Natural killer cell treated with Interleukin-12 subunit alpha and Interleukin-12 subunit beta and Interleukin-15 and Interleukin-18, amount 100 ng/mL, for 72 hours (primary cell): ENCODE measurements around the gene HBZ. TPM values are rescaled to one million over a fixed set of nuclear protein-coding genes. Genes with fewer than 3 reads are reported as not detected.
"Not testable (repeated sequence)": the region's sequence is repeated elsewhere in the genome, so short reads cannot be mapped to it uniquely, and the experiment has no call there.

Source experiments
- ATAC-seq, 2 donors: fragments of 150-1000 bp; cut with Tn5 transposase in 1 of 2; sonication (Bioruptor Pico), chemical (Tn5 transposase) in 1 of 2; 2 replicates each; pipeline ENCODE4 v1.10.0; 2021
- DNase-seq: peaks from one replicate; pipeline ENCODE4 v3.0.0; 2022; ENCODE audit warnings: low spot score
- H3K27ac Mint-ChIP-seq, 2 donors: 1 replicate in 1 of 2; 2 replicates in 1 of 2; pipeline ENCODE4 v1.8.0; 2022; ENCODE audit warnings: mixed read lengths in 2 of 2, mild to moderate bottlenecking in 1 of 2, moderate library complexity in 1 of 2
- H3K27me3 Mint-ChIP-seq, 2 donors: 1 replicate in 1 of 2; 2 replicates in 1 of 2; pipeline ENCODE4 v1.8.0; 2022; ENCODE audit warnings: mixed read lengths in 2 of 2
- H3K36me3 Mint-ChIP-seq: one replicate; pipeline ENCODE4 v1.8.0; 2022; ENCODE audit warnings: mixed read lengths
- H3K4me1 Mint-ChIP-seq, 2 donors: 1 replicate in 1 of 2; 2 replicates in 1 of 2; pipeline ENCODE4 v1.8.0; 2022; ENCODE audit warnings: low read depth in 2 of 2, mixed read lengths in 2 of 2, mild to moderate bottlenecking in 1 of 2
- H3K4me3 Mint-ChIP-seq: one replicate; pipeline ENCODE4 v1.8.0; 2022; ENCODE audit warnings: mixed read lengths
- H3K9me3 Mint-ChIP-seq: 2 replicates; pipeline ENCODE4 v1.8.0; 2022; ENCODE audit warnings: mixed read lengths
- total RNA-seq, 2 donors: library from RNA; stranded (reverse); gene quantifications; one replicate each; pipeline ENCODE4 v1.2.3, GENCODE V29; 2022

Gene HBZ
- total RNA-seq, 2 donors from 2014 or later = not detected

DNA sequence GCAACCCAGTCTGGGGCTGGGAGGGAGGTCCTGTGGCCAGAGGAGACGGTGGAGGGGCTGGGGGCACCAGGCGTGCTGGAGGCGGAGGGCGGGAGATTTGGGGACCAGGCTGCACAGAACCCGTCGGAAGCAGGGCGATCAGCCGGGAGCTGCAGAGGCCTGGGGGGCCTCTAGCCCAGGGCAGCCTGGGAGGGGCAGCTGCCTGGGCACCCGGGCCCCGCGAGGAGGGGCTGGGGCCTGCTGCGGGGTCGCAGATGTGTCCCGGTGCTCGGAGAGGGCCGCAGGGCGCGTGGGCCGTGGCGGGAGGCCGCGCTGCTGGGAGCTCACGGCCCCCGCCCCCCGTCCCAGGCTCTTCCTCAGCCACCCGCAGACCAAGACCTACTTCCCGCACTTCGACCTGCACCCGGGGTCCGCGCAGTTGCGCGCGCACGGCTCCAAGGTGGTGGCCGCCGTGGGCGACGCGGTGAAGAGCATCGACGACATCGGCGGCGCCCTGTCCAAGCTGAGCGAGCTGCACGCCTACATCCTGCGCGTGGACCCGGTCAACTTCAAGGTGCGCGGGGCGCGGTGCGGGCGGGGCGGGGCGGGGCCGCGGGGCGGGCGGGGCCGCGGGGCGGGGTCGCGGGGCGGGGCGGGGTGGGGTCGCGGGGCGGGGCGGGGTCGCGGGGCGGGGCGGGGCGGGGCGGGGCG, 11.8 kb downstream of the HBZ start:
- not testable (repeated sequence) for H3K4me1 Mint-ChIP-seq, H3K4me3 Mint-ChIP-seq, DNase-seq, H3K36me3 Mint-ChIP-seq, H3K27ac Mint-ChIP-seq, H3K9me3 Mint-ChIP-seq
- peaks cover 10 to 16% of the 10 kb centered on the region in 2 donors for H3K27me3 Mint-ChIP-seq
- ATAC-seq = peak; percentile 55 to 68

DNA sequence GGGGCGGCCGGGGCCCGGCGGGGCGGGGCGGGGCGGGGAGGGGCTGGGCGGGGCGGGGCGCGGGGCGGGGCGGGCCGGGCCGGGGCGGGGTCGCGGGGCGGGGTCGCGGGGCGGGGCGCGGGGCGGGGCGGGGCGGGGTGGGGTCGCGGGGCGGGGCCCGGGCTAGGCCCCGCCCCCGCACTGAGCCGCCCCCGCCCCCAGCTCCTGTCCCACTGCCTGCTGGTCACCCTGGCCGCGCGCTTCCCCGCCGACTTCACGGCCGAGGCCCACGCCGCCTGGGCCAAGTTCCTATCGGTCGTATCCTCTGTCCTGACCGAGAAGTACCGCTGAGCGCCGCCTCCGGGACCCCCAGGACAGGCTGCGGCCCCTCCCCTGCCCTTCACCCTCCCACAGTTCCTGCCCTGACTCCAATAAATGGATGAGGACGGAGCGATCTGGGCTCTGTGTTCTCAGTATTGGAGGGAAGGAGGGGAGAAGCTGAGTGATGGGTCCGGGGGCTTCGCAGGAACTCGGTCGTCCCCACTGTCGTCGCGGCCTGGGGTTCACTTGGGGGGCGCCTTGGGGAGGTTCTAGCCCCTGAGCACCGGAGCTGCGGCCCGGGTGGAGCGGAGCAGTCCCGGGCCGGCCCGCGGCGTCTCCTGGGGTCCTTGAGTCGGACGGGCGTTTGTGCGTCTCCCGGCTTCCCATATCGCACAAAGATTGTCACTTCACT, 12.5 kb downstream of the HBZ start:
- Mint-ChIP-seq H3K9me3 (no peaks in the 10 kb centered on the region), H3K4me3 (peak overlapping the region; percentile 44), H3K27ac (no peak overlapping the region), H3K36me3 (no peaks in the 10 kb centered on the region), H3K27me3 (peaks cover 7 to 12% of the 10 kb centered on the region in 2 donors), H3K4me1 (peaks cover 0 to 2% of the 10 kb centered on the region in 2 donors)
- no peak for DNase-seq
- peak; percentile 55 to 70 for ATAC-seq

DNA sequence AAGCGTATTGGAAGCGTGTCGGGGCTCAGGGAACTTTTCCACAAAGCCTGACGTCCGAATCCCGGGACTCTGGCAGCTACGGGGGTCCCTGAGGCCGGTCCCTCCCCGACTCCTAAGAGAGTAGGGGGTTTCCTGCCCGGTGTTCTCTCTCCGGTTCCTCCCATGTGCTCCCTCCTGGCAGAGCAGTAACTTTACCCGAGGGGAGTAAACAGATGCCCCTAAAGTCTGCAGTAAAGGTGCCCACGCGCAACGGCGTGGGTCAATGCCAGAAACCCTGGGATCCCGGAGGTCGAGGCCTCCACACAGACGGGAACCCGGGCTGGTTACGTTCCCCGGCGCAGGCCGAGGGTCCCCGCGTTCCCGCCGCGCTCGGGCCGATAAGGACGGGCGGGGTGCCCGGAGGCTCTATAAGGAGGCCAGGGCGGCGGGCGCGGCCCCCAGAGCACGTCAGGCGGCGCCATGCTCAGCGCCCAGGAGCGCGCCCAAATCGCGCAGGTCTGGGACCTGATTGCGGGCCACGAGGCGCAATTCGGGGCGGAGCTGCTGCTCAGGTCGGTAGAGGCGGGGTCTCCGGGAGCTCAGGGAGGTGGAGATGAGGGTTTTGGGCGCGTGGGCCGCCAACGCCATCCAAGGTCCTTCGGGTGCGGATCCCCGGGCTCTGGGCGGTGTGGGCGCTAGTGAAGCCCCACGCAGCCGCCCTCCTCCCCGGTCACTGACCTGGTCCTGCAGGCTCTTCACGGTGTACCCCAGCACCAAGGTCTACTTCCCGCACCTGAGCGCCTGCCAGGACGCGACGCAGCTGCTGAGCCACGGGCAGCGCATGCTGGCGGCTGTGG, 13.3 kb downstream of the HBZ start, which contains the start of gene HBM:
Gene HBM, plus strand, starts transcription at position 440 of the 836 bp plus-strand sequence. Its CDS starts 20 bp downstream, at position 460.
- DNase-seq (no peak), ATAC-seq (no peak)
- peak within 1 kb of the TSS; percentile 44 for H3K4me3 Mint-ChIP-seq
- peaks cover 0 to 2% of the 10 kb centered on the region in 2 donors for H3K4me1 Mint-ChIP-seq
- no peaks in the 10 kb centered on the region for H3K36me3 Mint-ChIP-seq
- no peaks in the 10 kb centered on the region for H3K9me3 Mint-ChIP-seq
- peaks cover 14 to 17% of the 10 kb centered on the region in 2 donors for H3K27me3 Mint-ChIP-seq
- H3K27ac Mint-ChIP-seq = no peak within 1 kb of the TSS

DNA sequence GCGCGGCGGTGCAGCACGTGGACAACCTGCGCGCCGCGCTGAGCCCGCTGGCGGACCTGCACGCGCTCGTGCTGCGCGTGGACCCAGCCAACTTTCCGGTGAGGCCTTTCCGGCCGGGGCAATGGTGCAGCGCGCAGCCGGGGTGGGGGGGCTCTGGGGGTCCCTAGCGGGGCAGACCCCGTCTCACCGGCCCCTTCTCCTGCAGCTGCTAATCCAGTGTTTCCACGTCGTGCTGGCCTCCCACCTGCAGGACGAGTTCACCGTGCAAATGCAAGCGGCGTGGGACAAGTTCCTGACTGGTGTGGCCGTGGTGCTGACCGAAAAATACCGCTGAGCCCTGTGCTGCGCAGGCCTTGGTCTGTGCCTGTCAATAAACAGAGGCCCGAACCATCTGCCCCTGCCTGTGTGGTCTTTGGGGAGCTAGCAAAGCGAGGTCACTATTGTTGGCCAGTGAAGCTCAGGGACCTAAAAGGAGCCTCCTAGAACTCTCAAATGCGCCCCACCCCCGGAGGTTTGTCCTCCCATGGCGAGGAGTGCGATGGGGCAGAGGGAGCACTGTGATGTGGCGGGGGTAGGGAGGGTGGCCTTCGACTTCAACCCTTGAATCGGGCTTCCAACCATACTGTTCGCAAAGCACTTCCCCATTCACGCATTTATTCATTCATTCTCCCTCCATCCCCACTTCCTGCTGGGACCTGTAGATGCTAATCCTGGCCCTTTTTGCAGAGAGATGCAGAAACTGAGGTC, 14.1 kb downstream of the HBZ start:
- ATAC-seq (no peak), DNase-seq (no peak)
- H3K9me3 Mint-ChIP-seq = no peaks in the 10 kb centered on the region
- peaks cover 14 to 17% of the 10 kb centered on the region in 2 donors for H3K27me3 Mint-ChIP-seq
- no peaks in the 10 kb centered on the region for H3K36me3 Mint-ChIP-seq
- no peak overlapping the region for H3K27ac Mint-ChIP-seq
- peaks cover 0 to 2% of the 10 kb centered on the region in 2 donors for H3K4me1 Mint-ChIP-seq
- H3K4me3 Mint-ChIP-seq = peak overlapping the region; percentile 20

DNA sequence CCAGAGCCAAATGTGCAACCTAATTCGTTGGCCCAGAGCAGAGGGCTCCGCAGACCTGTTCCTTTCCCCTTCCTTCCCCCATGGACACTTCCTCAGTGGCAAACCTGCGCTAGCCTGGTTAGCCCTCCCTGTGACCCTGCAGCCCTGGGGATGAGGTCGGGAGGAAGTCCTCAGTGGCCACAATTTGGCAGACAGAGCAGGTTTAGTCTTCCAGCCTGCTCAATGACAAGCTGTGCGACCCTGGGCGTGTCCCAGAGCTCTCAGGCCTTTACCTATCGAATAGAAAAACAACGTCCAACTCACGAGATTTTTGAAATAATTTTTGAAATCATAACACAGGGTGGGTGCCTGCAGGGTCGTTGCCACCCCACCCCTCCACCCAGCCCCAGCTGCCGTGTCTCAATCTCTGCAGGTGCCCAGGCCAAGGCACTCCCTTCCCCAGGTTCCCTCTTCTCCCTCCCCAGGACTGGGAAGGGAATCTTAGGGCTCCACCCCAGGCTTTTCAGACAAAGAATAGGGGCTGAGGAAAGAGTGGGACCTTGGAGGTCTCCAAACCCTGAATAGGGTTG, 14.8 kb downstream of the HBZ start:
- Mint-ChIP-seq H3K36me3 (no peaks in the 10 kb centered on the region), H3K4me1 (peaks cover 0 to 2% of the 10 kb centered on the region in 2 donors), H3K9me3 (no peaks in the 10 kb centered on the region), H3K27ac (no peak overlapping the region), H3K4me3 (peak overlapping the region; percentile 20), H3K27me3 (peaks cover 17 to 18% of the 10 kb centered on the region in 2 donors)
- ATAC-seq (no peak), DNase-seq (no peak)

DNA sequence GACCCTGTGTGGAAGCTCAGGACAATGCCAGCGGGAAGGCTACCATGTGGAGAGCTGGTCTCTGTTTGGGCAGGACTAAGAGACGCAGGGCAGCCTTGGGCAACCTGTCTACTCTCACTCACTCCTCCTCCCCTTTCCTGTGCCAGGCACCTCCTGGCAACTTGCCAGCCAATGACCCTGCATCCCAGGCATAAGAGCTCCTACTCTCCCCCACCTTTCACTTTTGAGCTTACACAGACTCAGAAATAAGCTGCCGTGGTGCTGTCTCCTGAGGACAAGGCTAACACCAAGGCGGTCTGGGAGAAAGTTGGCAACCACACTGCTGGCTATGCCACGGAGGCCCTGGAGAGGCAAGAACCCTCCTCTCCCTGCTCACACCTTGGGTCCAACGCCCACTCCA, 16.0 kb downstream of the HBZ start:
- Mint-ChIP-seq H3K9me3 (no peaks in the 10 kb centered on the region), H3K36me3 (no peaks in the 10 kb centered on the region), H3K4me1 (peaks cover 0 to 3% of the 10 kb centered on the region in 2 donors), H3K4me3 (no peak overlapping the region), H3K27ac (no peak overlapping the region), H3K27me3 (peaks cover 17 to 18% of the 10 kb centered on the region in 2 donors)
- ATAC-seq (no peak), DNase-seq (no peak)

DNA sequence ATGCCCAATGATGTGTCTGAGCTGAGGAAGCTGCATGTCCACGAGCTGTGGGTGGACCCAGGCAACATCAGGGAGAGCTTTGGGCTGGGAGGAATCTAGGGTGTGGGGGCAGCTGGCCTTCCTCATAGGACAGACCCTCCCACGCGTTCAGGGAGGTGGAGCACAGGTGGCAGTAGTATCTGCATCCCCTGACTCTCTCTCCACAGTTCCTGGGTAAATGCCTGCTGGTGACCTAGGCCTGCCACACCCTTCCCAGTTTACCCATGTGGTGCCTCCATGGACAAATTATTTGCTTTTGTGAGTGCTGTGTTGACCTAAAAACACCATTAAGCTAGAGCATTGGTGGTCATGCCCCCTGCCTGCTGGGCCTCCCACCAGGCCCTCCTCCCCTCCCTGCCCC, 16.6 kb downstream of the HBZ start:
- DNase-seq = no peak
- Mint-ChIP-seq H3K4me1 (peaks cover 0 to 6% of the 10 kb centered on the region in 2 donors), H3K27me3 (peaks cover 17 to 21% of the 10 kb centered on the region in 2 donors), H3K36me3 (no peaks in the 10 kb centered on the region), H3K9me3 (no peaks in the 10 kb centered on the region), H3K27ac (no peak overlapping the region), H3K4me3 (no peak overlapping the region)
- ATAC-seq = no peak

DNA sequence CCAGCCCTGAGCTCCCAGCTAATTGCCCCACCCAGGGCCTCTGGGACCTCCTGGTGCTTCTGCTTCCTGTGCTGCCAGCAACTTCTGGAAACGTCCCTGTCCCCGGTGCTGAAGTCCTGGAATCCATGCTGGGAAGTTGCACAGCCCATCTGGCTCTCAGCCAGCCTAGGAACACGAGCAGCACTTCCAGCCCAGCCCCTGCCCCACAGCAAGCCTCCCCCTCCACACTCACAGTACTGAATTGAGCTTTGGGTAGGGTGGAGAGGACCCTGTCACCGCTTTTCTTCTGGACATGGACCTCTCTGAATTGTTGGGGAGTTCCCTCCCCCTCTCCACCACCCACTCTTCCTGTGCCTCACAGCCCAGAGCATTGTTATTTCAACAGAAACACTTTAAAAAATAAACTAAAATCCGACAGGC, 17.7 kb downstream of the HBZ start:
- not testable (repeated sequence) for ATAC-seq, H3K4me3 Mint-ChIP-seq, DNase-seq, H3K27ac Mint-ChIP-seq, H3K36me3 Mint-ChIP-seq, H3K4me1 Mint-ChIP-seq, H3K9me3 Mint-ChIP-seq
- peaks cover 24 to 28% of the 10 kb centered on the region in 2 donors for H3K27me3 Mint-ChIP-seq

DNA sequence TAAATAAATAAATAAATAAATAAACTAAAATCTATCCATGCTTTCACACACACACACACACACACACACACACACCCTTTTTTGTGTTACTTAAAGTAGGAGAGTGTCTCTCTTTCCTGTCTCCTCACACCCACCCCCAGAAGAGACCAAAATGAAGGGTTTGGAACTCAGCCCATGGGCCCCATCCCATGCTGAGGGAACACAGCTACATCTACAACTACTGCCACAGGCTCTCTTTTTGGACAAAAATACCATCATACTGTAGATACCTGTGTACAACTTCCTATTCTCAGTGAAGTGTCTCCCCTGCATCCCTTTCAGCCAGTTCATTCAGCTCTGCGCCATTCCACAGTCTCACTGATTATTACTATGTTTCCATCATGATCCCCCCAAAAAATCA, 18.3 kb downstream of the HBZ start:
- no peaks in the 10 kb centered on the region for H3K9me3 Mint-ChIP-seq
- DNase-seq (no peak), ATAC-seq (no peak)
- H3K27me3 Mint-ChIP-seq = peaks cover 30 to 33% of the 10 kb centered on the region in 2 donors
- H3K4me1 Mint-ChIP-seq = peaks cover 0 to 8% of the 10 kb centered on the region in 2 donors
- H3K4me3 Mint-ChIP-seq = no peak overlapping the region
- no peak overlapping the region for H3K27ac Mint-ChIP-seq
- H3K36me3 Mint-ChIP-seq = no peaks in the 10 kb centered on the region

DNA sequence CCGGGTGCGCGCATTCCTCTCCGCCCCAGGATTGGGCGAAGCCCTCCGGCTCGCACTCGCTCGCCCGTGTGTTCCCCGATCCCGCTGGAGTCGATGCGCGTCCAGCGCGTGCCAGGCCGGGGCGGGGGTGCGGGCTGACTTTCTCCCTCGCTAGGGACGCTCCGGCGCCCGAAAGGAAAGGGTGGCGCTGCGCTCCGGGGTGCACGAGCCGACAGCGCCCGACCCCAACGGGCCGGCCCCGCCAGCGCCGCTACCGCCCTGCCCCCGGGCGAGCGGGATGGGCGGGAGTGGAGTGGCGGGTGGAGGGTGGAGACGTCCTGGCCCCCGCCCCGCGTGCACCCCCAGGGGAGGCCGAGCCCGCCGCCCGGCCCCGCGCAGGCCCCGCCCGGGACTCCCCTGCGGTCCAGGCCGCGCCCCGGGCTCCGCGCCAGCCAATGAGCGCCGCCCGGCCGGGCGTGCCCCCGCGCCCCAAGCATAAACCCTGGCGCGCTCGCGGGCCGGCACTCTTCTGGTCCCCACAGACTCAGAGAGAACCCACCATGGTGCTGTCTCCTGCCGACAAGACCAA, 20.0 kb downstream of the HBZ start, which contains the start of gene HBA2:
Gene HBA2, plus strand, starts transcription at position 503 of the 568 bp plus-strand sequence. Its CDS starts 37 bp downstream, at position 540.
- Mint-ChIP-seq H3K4me3 (peak within 1 kb of the TSS; percentile 8), H3K27me3 (peaks cover 30% of the 10 kb centered on the region in 2 donors)
- H3K36me3 Mint-ChIP-seq, H3K27ac Mint-ChIP-seq, DNase-seq, H3K9me3 Mint-ChIP-seq, H3K4me1 Mint-ChIP-seq: not testable (repeated sequence)
- ATAC-seq = peak; percentile 47 to 61

DNA sequence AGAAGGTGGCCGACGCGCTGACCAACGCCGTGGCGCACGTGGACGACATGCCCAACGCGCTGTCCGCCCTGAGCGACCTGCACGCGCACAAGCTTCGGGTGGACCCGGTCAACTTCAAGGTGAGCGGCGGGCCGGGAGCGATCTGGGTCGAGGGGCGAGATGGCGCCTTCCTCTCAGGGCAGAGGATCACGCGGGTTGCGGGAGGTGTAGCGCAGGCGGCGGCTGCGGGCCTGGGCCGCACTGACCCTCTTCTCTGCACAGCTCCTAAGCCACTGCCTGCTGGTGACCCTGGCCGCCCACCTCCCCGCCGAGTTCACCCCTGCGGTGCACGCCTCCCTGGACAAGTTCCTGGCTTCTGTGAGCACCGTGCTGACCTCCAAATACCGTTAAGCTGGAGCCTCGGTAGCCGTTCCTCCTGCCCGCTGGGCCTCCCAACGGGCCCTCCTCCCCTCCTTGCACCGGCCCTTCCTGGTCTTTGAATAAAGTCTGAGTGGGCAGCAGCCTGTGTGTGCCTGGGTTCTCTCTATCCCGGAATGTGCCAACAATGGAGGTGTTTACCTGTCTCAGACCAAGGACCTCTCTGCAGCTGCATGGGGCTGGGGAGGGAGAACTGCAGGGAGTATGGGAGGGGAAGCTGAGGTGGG, 20.9 kb downstream of the HBZ start:
- not testable (repeated sequence) for H3K9me3 Mint-ChIP-seq, H3K4me1 Mint-ChIP-seq, H3K27ac Mint-ChIP-seq, DNase-seq, H3K36me3 Mint-ChIP-seq, ATAC-seq
- H3K27me3 Mint-ChIP-seq = peaks cover 37 to 38% of the 10 kb centered on the region in 2 donors
- peak overlapping the region; percentile 8 for H3K4me3 Mint-ChIP-seq
